Esophagus muscularis mucosa (tissue), 3 donors: ENCODE data around the gene NR2F1-AS1.
"Not testable (repeated sequence)": the region's sequence is repeated elsewhere in the genome, so short reads cannot be mapped to it uniquely, and the experiment has no call there.

ENCODE experiments used
- CTCF ChIP-seq, 3 experiments: fragments of 200-600 bp in 2 of 3; fragments of 450-650 bp in 1 of 3; sonication (generic) in 2 of 3; IDR thresholded peaks; one replicate each; pipeline ENCODE4 v1.5.1; 2017 to 2019; ENCODE audit warnings: antibody characterized with exemption in 3 of 3, mild to moderate bottlenecking in 2 of 3, moderate library complexity in 1 of 3
- EP300 ChIP-seq: sonication (generic); formaldehyde crosslinking; IDR thresholded peaks from one replicate; pipeline ENCODE4 v1.6.1; 2017; ENCODE audit warnings: antibody characterized with exemption

- TF ChIP-seq CTCF (IDR thresholded peaks at IDR 0.05); EP300: not testable (repeated sequence)
Observed at GRCh38 chr5:93549594-93549993, 31.4 kb downstream of the NR2F1-AS1 start.
